OCI-LY7 (cell line): Measurements from ENCODE around the gene ETV7.

Source experiments
- EZH2phosphoT487 ChIP-seq: fragments of 200-600 bp; sonication (generic); IDR thresholded peaks from 2 replicates; pipeline ENCODE4 v1.6.1; 2018; ENCODE audit warnings: low read depth, borderline replicate concordance, mild to moderate bottlenecking, mixed run types, antibody characterized with exemption, low read length, moderate library complexity, mixed read lengths
- TF ChIP-seq, protein P1 (sequence below): fragments of 200-600 bp; sonication (generic); conservative IDR thresholded peaks from 2 replicates; pipeline ENCODE4 v1.5.1; 2014; ENCODE audit warnings: mild to moderate bottlenecking, antibody characterized with exemption, low read length, moderate library complexity, mixed read lengths

DNA sequence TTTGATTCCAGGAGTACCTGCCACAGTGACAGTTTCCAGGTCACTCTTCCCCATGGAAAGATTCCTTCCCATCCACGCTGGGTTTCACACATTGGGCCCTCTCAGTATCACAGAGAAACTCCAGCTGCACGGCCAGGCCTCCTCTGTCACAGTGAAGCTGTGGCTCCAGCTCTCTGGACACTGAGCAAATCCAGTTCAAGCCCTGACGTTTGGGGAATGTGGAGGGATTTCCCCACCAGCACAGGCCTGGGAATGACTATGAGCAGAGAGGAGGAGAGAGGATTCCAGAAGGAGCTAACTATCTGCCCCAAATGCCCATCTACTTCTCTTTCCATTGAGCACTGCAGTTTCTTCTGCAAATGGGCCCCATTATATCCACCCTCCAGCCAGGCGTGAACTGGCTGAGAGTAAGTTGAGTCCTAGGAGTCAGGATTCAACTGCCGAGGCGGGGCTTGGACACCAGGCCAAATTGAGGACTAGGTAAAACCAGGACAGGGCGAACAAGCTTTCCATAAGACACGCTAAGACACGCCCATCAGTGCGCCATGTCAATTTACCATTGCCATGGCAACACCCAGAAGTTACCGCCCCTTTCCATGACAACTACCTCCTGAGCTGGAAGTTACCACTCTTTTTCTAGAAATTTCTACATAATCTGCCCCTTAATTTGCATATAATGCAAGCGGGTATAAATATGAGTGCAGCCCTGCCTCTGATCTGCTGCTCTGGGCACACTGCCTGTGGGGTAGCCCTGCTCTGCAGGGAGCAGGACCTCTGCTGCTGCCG lies 41.6 kb downstream of the ETV7 start:
- TF ChIP-seq, protein P1, sequence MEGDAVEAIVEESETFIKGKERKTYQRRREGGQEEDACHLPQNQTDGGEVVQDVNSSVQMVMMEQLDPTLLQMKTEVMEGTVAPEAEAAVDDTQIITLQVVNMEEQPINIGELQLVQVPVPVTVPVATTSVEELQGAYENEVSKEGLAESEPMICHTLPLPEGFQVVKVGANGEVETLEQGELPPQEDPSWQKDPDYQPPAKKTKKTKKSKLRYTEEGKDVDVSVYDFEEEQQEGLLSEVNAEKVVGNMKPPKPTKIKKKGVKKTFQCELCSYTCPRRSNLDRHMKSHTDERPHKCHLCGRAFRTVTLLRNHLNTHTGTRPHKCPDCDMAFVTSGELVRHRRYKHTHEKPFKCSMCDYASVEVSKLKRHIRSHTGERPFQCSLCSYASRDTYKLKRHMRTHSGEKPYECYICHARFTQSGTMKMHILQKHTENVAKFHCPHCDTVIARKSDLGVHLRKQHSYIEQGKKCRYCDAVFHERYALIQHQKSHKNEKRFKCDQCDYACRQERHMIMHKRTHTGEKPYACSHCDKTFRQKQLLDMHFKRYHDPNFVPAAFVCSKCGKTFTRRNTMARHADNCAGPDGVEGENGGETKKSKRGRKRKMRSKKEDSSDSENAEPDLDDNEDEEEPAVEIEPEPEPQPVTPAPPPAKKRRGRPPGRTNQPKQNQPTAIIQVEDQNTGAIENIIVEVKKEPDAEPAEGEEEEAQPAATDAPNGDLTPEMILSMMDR = no peak
- TF ChIP-seq EZH2phosphoT487 = no peak
